Astrocyte (in vitro differentiated cells and primary cell): ENCODE results near the gene SLC16A9.
"Not testable (repeated sequence)": the region's sequence is repeated elsewhere in the genome, so short reads cannot be mapped to it uniquely, and the experiment has no call there.

ENCODE experiments used
- EZH2 ChIP-seq: IDR thresholded peaks from 2 replicates; pipeline ENCODE4 v1.6.1; 2012; ENCODE audit warnings: mild to moderate bottlenecking, low read length, inconsistent platforms; ENCODE audit not compliant: insufficient read depth
- TF ChIP-seq, protein P1 (sequence below): IDR thresholded peaks from 2 replicates; pipeline ENCODE4 v1.5.1; 2011; ENCODE audit warnings: low read depth, mild to moderate bottlenecking, inconsistent platforms, low read length, moderate library complexity; ENCODE audit not compliant: insufficient read depth

DNA sequence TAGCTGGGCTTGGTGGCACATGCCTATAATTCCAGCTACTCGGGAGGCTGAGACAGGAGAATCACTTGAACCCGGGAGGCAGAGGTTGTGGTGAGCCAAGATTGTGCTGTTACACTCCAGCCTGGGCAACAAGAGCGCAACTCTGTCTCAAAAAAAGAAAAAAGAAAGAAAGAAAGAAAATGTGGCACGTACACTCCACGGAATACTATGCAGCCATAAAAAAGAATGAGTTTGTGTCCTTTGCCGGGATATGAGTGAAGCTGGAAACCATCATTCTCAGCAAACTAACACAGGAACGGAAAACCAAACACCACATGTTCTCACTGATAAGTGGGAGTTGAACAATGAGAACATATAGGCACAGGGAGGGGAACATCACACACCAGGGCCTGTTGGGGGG lies 46.4 kb downstream of the SLC16A9 start:
- TF ChIP-seq, protein P1, sequence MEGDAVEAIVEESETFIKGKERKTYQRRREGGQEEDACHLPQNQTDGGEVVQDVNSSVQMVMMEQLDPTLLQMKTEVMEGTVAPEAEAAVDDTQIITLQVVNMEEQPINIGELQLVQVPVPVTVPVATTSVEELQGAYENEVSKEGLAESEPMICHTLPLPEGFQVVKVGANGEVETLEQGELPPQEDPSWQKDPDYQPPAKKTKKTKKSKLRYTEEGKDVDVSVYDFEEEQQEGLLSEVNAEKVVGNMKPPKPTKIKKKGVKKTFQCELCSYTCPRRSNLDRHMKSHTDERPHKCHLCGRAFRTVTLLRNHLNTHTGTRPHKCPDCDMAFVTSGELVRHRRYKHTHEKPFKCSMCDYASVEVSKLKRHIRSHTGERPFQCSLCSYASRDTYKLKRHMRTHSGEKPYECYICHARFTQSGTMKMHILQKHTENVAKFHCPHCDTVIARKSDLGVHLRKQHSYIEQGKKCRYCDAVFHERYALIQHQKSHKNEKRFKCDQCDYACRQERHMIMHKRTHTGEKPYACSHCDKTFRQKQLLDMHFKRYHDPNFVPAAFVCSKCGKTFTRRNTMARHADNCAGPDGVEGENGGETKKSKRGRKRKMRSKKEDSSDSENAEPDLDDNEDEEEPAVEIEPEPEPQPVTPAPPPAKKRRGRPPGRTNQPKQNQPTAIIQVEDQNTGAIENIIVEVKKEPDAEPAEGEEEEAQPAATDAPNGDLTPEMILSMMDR = not testable (repeated sequence)
- not testable (repeated sequence) for TF ChIP-seq EZH2
